SU-DHL-6 (cell line): ENCODE data around the gene AHRR.

Source experiments
- H2AFZ ChIP-seq: fragments of 200-600 bp; sonication (generic); 2 replicates; pipeline ENCODE4 v1.6.1; 2014; ENCODE audit warnings: low read depth, mild to moderate bottlenecking, moderate library complexity, mixed read lengths, antibody characterized with exemption, low read length; ENCODE audit not compliant: severe bottlenecking
- H3F3A ChIP-seq: fragments of 200-600 bp; shearing (Covaris generic); 2 replicates; pipeline ENCODE4 v1.6.0; 2016; ENCODE audit warnings: antibody characterized with exemption, mild to moderate bottlenecking; ENCODE audit not compliant: insufficient read depth
- H3K27ac ChIP-seq: fragments of 200-600 bp; sonication (generic); 2 replicates; pipeline ENCODE4 v1.5.1; 2016; ENCODE audit warnings: low read depth, mild to moderate bottlenecking, low read length, moderate library complexity, mixed read lengths
- H3K27me3 ChIP-seq: fragments of 200-600 bp; sonication (generic), shearing (Covaris generic); 2 replicates; pipeline ENCODE4 v1.6.0; 2014; ENCODE audit warnings: mild to moderate bottlenecking, low read length
- H3K36me3 ChIP-seq: fragments of 200-600 bp; sonication (generic); 2 replicates; pipeline ENCODE4 v1.6.1; 2014; ENCODE audit warnings: mild to moderate bottlenecking, low read length, mixed read lengths
- H3K4me2 ChIP-seq: fragments of 300-600, 200-600 bp; shearing (Covaris generic), sonication (generic); 2 replicates; pipeline ENCODE4 v1.6.0; 2014; ENCODE audit warnings: low read length, low read depth, mild to moderate bottlenecking; ENCODE audit not compliant: poor library complexity, severe bottlenecking
- H3K4me3 ChIP-seq: fragments of 200-600 bp; sonication (generic); 2 replicates; pipeline ENCODE4 v1.5.1; 2014; ENCODE audit warnings: antibody characterized with exemption, low read length, mild to moderate bottlenecking, mixed read lengths; ENCODE audit not compliant: insufficient read depth, poor library complexity, severe bottlenecking
- H3K79me2 ChIP-seq: fragments of 200-600 bp; sonication (generic); 2 replicates; pipeline ENCODE4 v1.6.1; 2014; ENCODE audit warnings: mild to moderate bottlenecking, low read length, moderate library complexity; ENCODE audit not compliant: insufficient read depth
- H3K9ac ChIP-seq: fragments of 200-600 bp; sonication (generic); 2 replicates; pipeline ENCODE4 v1.7.0; 2014; ENCODE audit warnings: mild to moderate bottlenecking, low read length
- H3K9me2 ChIP-seq: fragments of 200-600 bp; sonication (generic); replicated peaks from 2 replicates; pipeline ENCODE4 v1.6.1; 2014; ENCODE audit warnings: low read length; ENCODE audit not compliant: insufficient read depth
- H3K9me3 ChIP-seq: fragments of 200-600 bp; sonication (generic); 2 replicates; pipeline ENCODE4 v1.6.1; 2014; ENCODE audit warnings: low read length, mixed read lengths; ENCODE audit not compliant: insufficient read depth
- H4K20me1 ChIP-seq: fragments of 200-600 bp; sonication (generic); 2 replicates; pipeline ENCODE4 v1.6.1; 2014; ENCODE audit warnings: low read depth, mild to moderate bottlenecking, antibody characterized with exemption, low read length, moderate library complexity, mixed read lengths
- EZH2phosphoT487 ChIP-seq: fragments of 200-600 bp; sonication (generic), shearing (Covaris generic); conservative IDR thresholded peaks from 2 replicates; pipeline ENCODE4 v1.6.1; 2018; ENCODE audit warnings: mild to moderate bottlenecking, antibody characterized with exemption, low read length, moderate library complexity, mixed read lengths
- TF ChIP-seq, protein P1 (sequence below): fragments of 200-600 bp; sonication (generic); IDR thresholded peaks from one replicate; pipeline ENCODE4 v1.5.1; 2017; ENCODE audit warnings: antibody characterized with exemption, mild to moderate bottlenecking, low read length, moderate library complexity; ENCODE audit not compliant: insufficient read depth, poor library complexity, severe bottlenecking

The AHRR gene

GRCh38 chr5:462051-462481 is 140.6 kb downstream of the AHRR start:
- no peaks in the 10 kb centered on the region for H3K9me2 ChIP-seq
- no peaks in the 10 kb centered on the region for H3K9me3 ChIP-seq
- no peaks in the 10 kb centered on the region for H3K27me3 ChIP-seq
- H2AFZ ChIP-seq: no peak overlapping the region
- peaks cover 4% of the 10 kb centered on the region; the same call in 1 of the 2 replicates for H3K36me3 ChIP-seq
- peaks cover 2% of the 10 kb centered on the region for H3K79me2 ChIP-seq
- no peak overlapping the region for H3K4me3 ChIP-seq
- no peaks in the 10 kb centered on the region for H3F3A ChIP-seq
- no peak overlapping the region for H3K4me2 ChIP-seq
- TF ChIP-seq, protein P1, sequence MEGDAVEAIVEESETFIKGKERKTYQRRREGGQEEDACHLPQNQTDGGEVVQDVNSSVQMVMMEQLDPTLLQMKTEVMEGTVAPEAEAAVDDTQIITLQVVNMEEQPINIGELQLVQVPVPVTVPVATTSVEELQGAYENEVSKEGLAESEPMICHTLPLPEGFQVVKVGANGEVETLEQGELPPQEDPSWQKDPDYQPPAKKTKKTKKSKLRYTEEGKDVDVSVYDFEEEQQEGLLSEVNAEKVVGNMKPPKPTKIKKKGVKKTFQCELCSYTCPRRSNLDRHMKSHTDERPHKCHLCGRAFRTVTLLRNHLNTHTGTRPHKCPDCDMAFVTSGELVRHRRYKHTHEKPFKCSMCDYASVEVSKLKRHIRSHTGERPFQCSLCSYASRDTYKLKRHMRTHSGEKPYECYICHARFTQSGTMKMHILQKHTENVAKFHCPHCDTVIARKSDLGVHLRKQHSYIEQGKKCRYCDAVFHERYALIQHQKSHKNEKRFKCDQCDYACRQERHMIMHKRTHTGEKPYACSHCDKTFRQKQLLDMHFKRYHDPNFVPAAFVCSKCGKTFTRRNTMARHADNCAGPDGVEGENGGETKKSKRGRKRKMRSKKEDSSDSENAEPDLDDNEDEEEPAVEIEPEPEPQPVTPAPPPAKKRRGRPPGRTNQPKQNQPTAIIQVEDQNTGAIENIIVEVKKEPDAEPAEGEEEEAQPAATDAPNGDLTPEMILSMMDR: no peak
- TF ChIP-seq EZH2phosphoT487: no peak
- H4K20me1 ChIP-seq: no peaks in the 10 kb centered on the region
- no peak overlapping the region for H3K9ac ChIP-seq
- H3K27ac ChIP-seq: no peak overlapping the region

DNA sequence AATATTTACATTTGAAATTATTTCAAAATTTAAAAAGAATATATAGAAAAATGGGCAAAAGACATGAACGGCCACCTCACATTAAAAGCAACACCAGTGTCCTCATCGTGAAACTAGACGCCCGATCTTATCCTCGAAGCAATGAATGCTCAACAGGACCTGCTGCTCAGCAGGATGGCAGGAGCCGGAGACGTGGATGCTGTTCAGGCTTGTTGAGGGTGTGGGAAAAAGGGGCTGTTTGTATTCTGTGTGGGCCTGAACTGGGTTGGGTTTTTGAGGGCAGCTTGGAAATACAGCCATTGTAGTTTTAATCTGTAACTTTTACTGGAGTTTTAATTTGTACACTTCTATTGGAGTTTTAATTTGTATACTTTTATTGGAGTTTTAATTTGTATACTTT is 141.8 kb downstream of the AHRR start:
- peaks cover 4% of the 10 kb centered on the region; the same call in 1 of the 2 replicates for H3K36me3 ChIP-seq
- H3K9me3 ChIP-seq: no peaks in the 10 kb centered on the region
- no peaks in the 10 kb centered on the region for H4K20me1 ChIP-seq
- TF ChIP-seq EZH2phosphoT487: no peak
- TF ChIP-seq, protein P1: no peak
- no peaks in the 10 kb centered on the region for H3K79me2 ChIP-seq
- no peak overlapping the region for H2AFZ ChIP-seq
- H3K27me3 ChIP-seq: no peaks in the 10 kb centered on the region
- no peaks in the 10 kb centered on the region for H3F3A ChIP-seq
- no peak overlapping the region for H3K4me2 ChIP-seq
- no peak overlapping the region for H3K4me3 ChIP-seq
- H3K9ac ChIP-seq: no peak overlapping the region
- no peaks in the 10 kb centered on the region for H3K9me2 ChIP-seq
- no peak overlapping the region for H3K27ac ChIP-seq

DNA sequence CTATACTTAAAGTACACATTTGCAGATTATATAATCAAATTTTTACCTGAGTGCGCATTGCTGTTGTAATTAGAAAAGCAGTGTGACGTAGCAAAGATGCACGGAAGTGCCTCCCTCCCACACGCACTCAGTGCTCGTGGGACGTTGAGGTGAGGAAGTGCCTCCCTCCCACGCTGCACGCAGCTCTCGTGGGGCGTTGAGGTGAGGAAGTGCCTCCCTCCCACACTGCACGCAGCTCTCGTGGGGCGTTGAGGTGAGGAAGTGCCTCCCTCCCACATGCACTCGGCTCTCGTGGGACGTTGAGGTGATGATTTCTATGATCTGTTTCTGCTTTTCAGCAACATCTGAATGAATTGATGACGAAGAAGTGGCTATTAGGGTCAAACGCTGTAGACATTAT is 142.4 kb downstream of the AHRR start:
- peaks cover 4% of the 10 kb centered on the region; the same call in 1 of the 2 replicates for H3K36me3 ChIP-seq

More for the DNA sequence above, 142.4 kb downstream of the AHRR start:
- Histone ChIP-seq H3K9ac (no peak overlapping the region), H3K4me3 (no peak overlapping the region), H3F3A (no peaks in the 10 kb centered on the region), H2AFZ (no peak overlapping the region), H3K27me3 (no peaks in the 10 kb centered on the region), H3K9me2 (no peaks in the 10 kb centered on the region), H3K27ac (no peak overlapping the region), H3K9me3 (no peaks in the 10 kb centered on the region), H3K79me2 (no peaks in the 10 kb centered on the region), H3K4me2 (no peak overlapping the region), H4K20me1 (no peaks in the 10 kb centered on the region)
- no peak for TF ChIP-seq EZH2phosphoT487
- TF ChIP-seq, protein P1: no peak
